Ascending aorta (tissue), 2 donors: ENCODE data around the gene BMAL1. TPM values are rescaled to one million over a fixed set of nuclear protein-coding genes. Genes with fewer than 3 reads are reported as not detected.
"Not testable (repeated sequence)": the region's sequence is repeated elsewhere in the genome, so short reads cannot be mapped to it uniquely, and the experiment has no call there.

ENCODE experiments used
- DNase-seq, 2 donors: peaks; one replicate each; pipeline ENCODE4 v3.0.0-alpha.2; 2019; ENCODE audit warnings: low spot score in 2 of 2
- H3K27ac ChIP-seq, 2 donors: fragments of 200-600 bp; sonication (generic); one replicate each; pipeline ENCODE4 v1.5.1; 2016 to 2017; ENCODE audit warnings: mild to moderate bottlenecking in 1 of 2
- H3K27me3 ChIP-seq: fragments of 200-600 bp; sonication (generic); one replicate; pipeline ENCODE4 v1.5.1; 2017
- H3K36me3 ChIP-seq, 2 donors: fragments of 200-600 bp; sonication (generic); one replicate each; pipeline ENCODE4 v1.5.1; 2016
- H3K4me1 ChIP-seq, 2 donors: fragments of 200-600 bp; sonication (generic); one replicate each; pipeline ENCODE4 v1.5.1; 2016 to 2017; ENCODE audit warnings: mild to moderate bottlenecking in 1 of 2
- H3K4me3 ChIP-seq, 2 donors: fragments of 200-600 bp; sonication (generic); one replicate each; pipeline ENCODE4 v1.5.1; 2016 to 2017; ENCODE audit warnings: mild to moderate bottlenecking in 1 of 2
- H3K9me3 ChIP-seq, 2 donors: fragments of 200-600 bp; sonication (generic); one replicate each; pipeline ENCODE4 v1.5.1; 2016
- CTCF ChIP-seq, 3 experiments: fragments of 200-600 bp in 2 of 3; fragments of 450-650 bp in 1 of 3; sonication (generic) in 2 of 3; IDR thresholded peaks; one replicate each; pipeline ENCODE4 v1.5.1; 2016 to 2019; ENCODE audit warnings: antibody characterized with exemption in 3 of 3, mild to moderate bottlenecking in 1 of 3, moderate library complexity in 1 of 3
- intact Hi-C: fragments of 100-400 bp; cut with DNase I; formaldehyde crosslinking; loops from one replicate; pipeline ENCODE4 v1.15.1; 2023
- total RNA-seq: library from RNA; depleted of rRNA; stranded (reverse); fragments of >200 nt; gene quantifications from one replicate; pipeline ENCODE4 v1.1.0, GENCODE V29; 2016

BMAL1 gene
- total RNA-seq, 1 donor from 2014 or later: 15.9 TPM

- no peak for DNase-seq
- H3K27me3 ChIP-seq: no peaks in the 10 kb centered on the region
- no peaks in the 10 kb centered on the region for H3K36me3 ChIP-seq
- H3K27ac ChIP-seq: no peak overlapping the region
- intact Hi-C loops: no loop called here
- no peaks in the 10 kb centered on the region for H3K9me3 ChIP-seq
- H3K4me3 ChIP-seq: no peak overlapping the region
- TF ChIP-seq CTCF (IDR thresholded peaks at IDR 0.05): no peak
- no peaks in the 10 kb centered on the region for H3K4me1 ChIP-seq
These were observed 29.8 kb upstream of the BMAL1 start for GRCh38 chr11:13247606-13248296.

GRCh38 chr11:13249177-13249576 is 28.4 kb upstream of the BMAL1 start:
- intact Hi-C loops: no loop called here
- Histone ChIP-seq H3K4me1 (no peaks in the 10 kb centered on the region), H3K27me3 (no peaks in the 10 kb centered on the region), H3K27ac (no peak overlapping the region), H3K9me3 (no peaks in the 10 kb centered on the region), H3K36me3 (no peaks in the 10 kb centered on the region), H3K4me3 (no peak overlapping the region)
- no peak for DNase-seq
- no peak for TF ChIP-seq CTCF (IDR thresholded peaks at IDR 0.05)

GRCh38 chr11:13249992-13250391 is 27.6 kb upstream of the BMAL1 start:
- no peak overlapping the region for H3K4me3 ChIP-seq
- no peak overlapping the region for H3K27ac ChIP-seq
- no peaks in the 10 kb centered on the region for H3K9me3 ChIP-seq
- H3K4me1 ChIP-seq: no peaks in the 10 kb centered on the region
- H3K27me3 ChIP-seq: no peaks in the 10 kb centered on the region
- intact Hi-C loops: no loop called here
- TF ChIP-seq CTCF (IDR thresholded peaks at IDR 0.05): no peak
- no peak for DNase-seq
- H3K36me3 ChIP-seq: no peaks in the 10 kb centered on the region

GRCh38 chr11:13251966-13252365 is 25.6 kb upstream of the BMAL1 start:
- Histone ChIP-seq H3K4me3 (no peak overlapping the region), H3K4me1 (no peaks in the 10 kb centered on the region), H3K9me3 (no peaks in the 10 kb centered on the region), H3K27me3 (no peaks in the 10 kb centered on the region), H3K36me3 (no peaks in the 10 kb centered on the region), H3K27ac (no peak overlapping the region)
- TF ChIP-seq CTCF (IDR thresholded peaks at IDR 0.05): no peak
- no peak for DNase-seq
- intact Hi-C loops: no loop called here

- H3K4me1 ChIP-seq: no peaks in the 10 kb centered on the region
- no peak for TF ChIP-seq CTCF (IDR thresholded peaks at IDR 0.05)
- H3K27ac ChIP-seq: no peak overlapping the region
- DNase-seq: no peak
- H3K27me3 ChIP-seq: no peaks in the 10 kb centered on the region
- intact Hi-C loops: no loop called here
- no peaks in the 10 kb centered on the region for H3K36me3 ChIP-seq
- no peak overlapping the region for H3K4me3 ChIP-seq
- H3K9me3 ChIP-seq: no peaks in the 10 kb centered on the region
These were observed 25.2 kb upstream of the BMAL1 start for GRCh38 chr11:13252438-13252837.

- DNase-seq: no peak
- Histone ChIP-seq H3K4me3 (no peak overlapping the region), H3K4me1 (peaks cover 2 to 10% of the 10 kb centered on the region in 2 donors), H3K36me3 (no peaks in the 10 kb centered on the region), H3K27ac (no peak overlapping the region), H3K9me3 (no peaks in the 10 kb centered on the region), H3K27me3 (no peaks in the 10 kb centered on the region)
- intact Hi-C loops: no loop called here
- TF ChIP-seq CTCF (IDR thresholded peaks at IDR 0.05): no peak
These were observed 21.4 kb upstream of the BMAL1 start for GRCh38 chr11:13256216-13256615.

- H3K27me3 ChIP-seq, H3K36me3 ChIP-seq, intact Hi-C loops: not testable (repeated sequence)
These were observed 19.5 kb upstream of the BMAL1 start for GRCh38 chr11:13258061-13258460.

More at GRCh38 chr11:13258061-13258460, 19.5 kb upstream of the BMAL1 start:
- not testable (repeated sequence) for H3K9me3 ChIP-seq, DNase-seq, H3K27ac ChIP-seq, H3K4me3 ChIP-seq
- H3K4me1 ChIP-seq: peaks cover 3 to 14% of the 10 kb centered on the region in 2 donors
